ENCODE data around the gene NOLC1.

Gene NOLC1

DNA sequence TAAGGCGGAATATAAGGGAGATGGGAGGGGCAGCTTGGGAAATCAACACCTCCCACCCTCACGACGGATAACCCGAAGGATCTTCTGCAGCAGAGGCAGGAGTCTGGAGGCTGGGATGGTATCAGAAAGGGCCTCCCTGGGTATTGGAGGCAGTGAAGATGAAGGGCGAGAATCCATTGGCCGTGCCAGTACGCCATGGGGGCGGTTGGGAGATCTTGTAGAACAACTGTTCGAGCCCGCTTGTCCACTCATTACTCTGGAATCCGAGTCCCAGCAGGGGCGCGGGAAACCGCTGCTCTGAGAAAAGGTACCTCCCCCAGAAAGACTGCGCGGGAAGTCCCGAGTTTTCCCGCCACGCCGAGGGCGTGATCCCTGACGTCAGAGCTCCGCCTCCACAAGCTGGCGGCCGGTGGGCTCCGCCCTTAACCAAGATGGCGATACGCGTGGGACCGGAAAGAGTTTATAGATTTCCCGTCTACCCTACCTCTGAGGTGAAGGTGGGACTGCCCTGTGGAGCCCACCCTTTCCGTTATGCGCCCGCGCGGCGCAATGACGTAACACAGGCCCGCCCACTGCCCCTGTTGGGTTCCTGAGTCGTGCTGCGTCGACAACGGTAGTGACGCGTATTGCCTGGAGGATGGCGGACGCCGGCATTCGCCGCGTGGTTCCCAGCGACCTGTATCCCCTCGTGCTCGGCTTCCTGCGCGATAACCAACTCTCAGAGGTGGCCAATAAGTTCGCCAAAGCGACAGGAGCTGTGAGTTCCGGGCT is at the start of gene NOLC1:
TSS of gene NOLC1 (plus strand) at position 616 of the 771 bp plus-strand sequence. CDS start at position 638, 22 bp downstream.
- H3K36me3 ChIP-seq (ENCODE audit: control insufficient read depth in 1 of 2, insufficient read depth in 2 of 2, low read length in 2 of 2), result peaks cover 12 to 45% of the 10 kb centered on the region in 2 donors

DNA sequence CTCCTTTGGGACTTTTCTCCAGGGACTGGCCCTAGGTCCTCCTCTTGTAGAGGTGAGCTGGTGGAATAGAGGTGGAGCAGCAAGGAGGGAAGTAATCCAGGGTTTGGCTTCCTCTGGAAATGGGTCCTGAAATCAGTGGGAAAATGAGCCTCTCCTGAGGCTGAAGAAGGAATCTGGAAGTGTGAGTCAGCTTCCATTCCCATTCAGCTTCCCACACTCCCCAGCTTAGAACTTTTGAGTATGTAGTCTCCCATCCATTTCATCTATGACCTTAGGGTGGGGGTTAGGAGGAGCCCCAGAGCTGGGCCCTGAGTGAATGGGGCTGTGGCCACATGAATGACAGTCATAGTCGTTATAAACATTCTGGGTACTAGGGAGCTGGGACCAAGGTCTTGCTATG is 49.8 kb upstream of the NOLC1 start:
- H3K36me3 ChIP-seq (ENCODE audit: control insufficient read depth in 1 of 2, insufficient read depth in 2 of 2, low read length in 2 of 2), result peaks cover 0 to 13% of the 10 kb centered on the region in 2 donors
- H3K27ac ChIP-seq (ENCODE audit: low read depth, low read length), result no peak overlapping the region

More for the DNA sequence above, at the start of gene NOLC1:
- Histone ChIP-seq H3K9ac (ENCODE audit: low read depth in 1 of 2, low read length in 2 of 2) (peak within 1 kb of the TSS; percentile 71 to 74), H3K27me3 (ENCODE audit: control insufficient read depth in 1 of 2, insufficient read depth in 2 of 2, low read length in 2 of 2) (no peaks in the 10 kb centered on the region), H3K4me3 (ENCODE audit: low read depth in 1 of 2, low read length in 2 of 2) (peak within 1 kb of the TSS; percentile 95 to 96), H3K4me1 (ENCODE audit: control insufficient read depth in 1 of 2, insufficient read depth in 2 of 2, low read length in 2 of 2) (peaks cover 14 to 22% of the 10 kb centered on the region in 2 donors), H3K27ac (ENCODE audit: low read depth, low read length) (peak within 1 kb of the TSS; percentile 78), H3K9me3 (ENCODE audit: control insufficient read depth in 1 of 2, low read length in 2 of 2) (no peaks in the 10 kb centered on the region)

DNA sequence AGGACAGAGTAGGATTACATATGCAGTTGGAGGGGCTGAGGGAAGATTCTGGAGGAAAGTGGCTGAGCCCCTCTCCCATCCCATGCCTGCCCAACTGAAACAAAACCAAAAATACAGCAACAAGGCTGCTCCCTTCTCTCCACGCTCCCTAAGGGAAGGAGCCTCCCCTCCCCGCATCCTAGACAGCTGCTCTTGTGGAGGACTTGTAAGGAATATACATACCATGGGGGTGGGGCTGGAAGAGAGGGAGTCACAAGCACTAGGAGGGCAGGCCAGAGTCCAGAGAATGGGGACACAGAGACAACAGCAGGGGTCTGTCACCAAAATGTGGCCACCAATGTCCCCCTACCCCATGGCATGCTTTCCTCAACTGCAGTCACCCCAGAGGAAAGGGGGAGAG is 45.2 kb upstream of the NOLC1 start:
- Histone ChIP-seq H3K36me3 (ENCODE audit: control insufficient read depth in 1 of 2, insufficient read depth in 2 of 2, low read length in 2 of 2) (peaks cover 37 to 55% of the 10 kb centered on the region in 2 donors), H3K4me3 (ENCODE audit: low read depth in 1 of 2, low read length in 2 of 2) (no peak overlapping the region), H3K27me3 (ENCODE audit: control insufficient read depth in 1 of 2, insufficient read depth in 2 of 2, low read length in 2 of 2) (no peaks in the 10 kb centered on the region), H3K9ac (ENCODE audit: low read depth in 1 of 2, low read length in 2 of 2) (no peak overlapping the region), H3K4me1 (ENCODE audit: control insufficient read depth in 1 of 2, insufficient read depth in 2 of 2, low read length in 2 of 2) (peaks cover 0 to under 1% of the 10 kb centered on the region in 2 donors), H3K9me3 (ENCODE audit: control insufficient read depth in 1 of 2, low read length in 2 of 2) (no peaks in the 10 kb centered on the region), H3K27ac (ENCODE audit: low read depth, low read length) (no peak overlapping the region)

More for the DNA sequence above, 49.8 kb upstream of the NOLC1 start:
- Histone ChIP-seq H3K4me1 (ENCODE audit: control insufficient read depth in 1 of 2, insufficient read depth in 2 of 2, low read length in 2 of 2) (no peaks in the 10 kb centered on the region), H3K9ac (ENCODE audit: low read depth in 1 of 2, low read length in 2 of 2) (no peak overlapping the region), H3K9me3 (ENCODE audit: control insufficient read depth in 1 of 2, low read length in 2 of 2) (no peaks in the 10 kb centered on the region), H3K4me3 (ENCODE audit: low read depth in 1 of 2, low read length in 2 of 2) (no peak overlapping the region), H3K27me3 (ENCODE audit: control insufficient read depth in 1 of 2, insufficient read depth in 2 of 2, low read length in 2 of 2) (no peaks in the 10 kb centered on the region)

DNA sequence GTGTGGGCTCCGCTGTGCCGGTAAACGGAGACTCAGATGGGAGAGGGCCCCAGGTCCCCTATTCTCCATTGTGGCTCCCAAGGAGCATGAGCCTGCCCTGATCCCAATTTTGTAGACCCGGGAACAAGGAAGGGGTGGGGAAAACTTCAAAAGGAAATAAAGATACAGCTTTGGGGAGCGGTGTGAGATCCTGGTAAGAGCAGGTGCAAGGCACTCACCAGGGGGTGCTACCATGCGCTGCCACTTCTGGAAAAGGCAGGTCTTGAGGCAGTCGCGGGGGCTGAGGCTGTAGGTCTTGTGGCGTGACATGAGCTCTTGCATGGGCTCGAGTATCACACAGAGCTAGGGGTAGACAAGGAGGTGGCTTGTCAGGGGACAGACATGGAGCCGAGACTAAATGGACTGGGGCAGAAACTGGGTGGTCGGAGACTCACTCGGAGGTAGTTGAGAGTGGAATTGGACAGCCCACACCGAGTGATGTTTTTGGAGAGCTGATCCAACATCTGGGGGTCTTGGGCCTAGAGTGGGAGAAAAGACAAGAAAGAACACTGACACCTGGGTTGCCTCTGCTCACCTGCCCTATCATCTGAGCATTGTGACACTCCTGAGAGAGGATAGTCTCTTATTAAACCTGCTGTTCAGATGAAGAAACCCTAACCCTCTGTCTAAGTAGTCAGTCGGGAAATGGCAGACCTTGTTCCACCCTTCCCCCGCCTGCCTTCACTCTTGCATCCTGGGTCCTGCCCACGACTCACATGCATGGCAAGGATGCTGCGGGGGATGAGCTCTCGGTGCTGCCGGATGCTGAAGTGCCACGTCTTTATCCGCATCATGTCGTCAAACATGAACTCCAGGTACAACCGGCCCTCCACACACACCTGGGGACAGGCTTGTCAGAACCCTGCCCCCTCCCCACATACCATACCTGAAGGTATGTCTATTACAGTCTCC is 42.7 kb upstream of the NOLC1 start:
- Histone ChIP-seq H3K27ac (ENCODE audit: low read depth, low read length) (no peak overlapping the region), H3K36me3 (ENCODE audit: control insufficient read depth in 1 of 2, insufficient read depth in 2 of 2, low read length in 2 of 2) (peaks cover 37 to 55% of the 10 kb centered on the region in 2 donors), H3K9ac (ENCODE audit: low read depth in 1 of 2, low read length in 2 of 2) (no peak overlapping the region), H3K27me3 (ENCODE audit: control insufficient read depth in 1 of 2, insufficient read depth in 2 of 2, low read length in 2 of 2) (no peaks in the 10 kb centered on the region), H3K4me3 (ENCODE audit: low read depth in 1 of 2, low read length in 2 of 2) (no peak overlapping the region), H3K4me1 (ENCODE audit: control insufficient read depth in 1 of 2, insufficient read depth in 2 of 2, low read length in 2 of 2) (peaks cover 17 to 21% of the 10 kb centered on the region in 2 donors), H3K9me3 (ENCODE audit: control insufficient read depth in 1 of 2, low read length in 2 of 2) (no peaks in the 10 kb centered on the region)

DNA sequence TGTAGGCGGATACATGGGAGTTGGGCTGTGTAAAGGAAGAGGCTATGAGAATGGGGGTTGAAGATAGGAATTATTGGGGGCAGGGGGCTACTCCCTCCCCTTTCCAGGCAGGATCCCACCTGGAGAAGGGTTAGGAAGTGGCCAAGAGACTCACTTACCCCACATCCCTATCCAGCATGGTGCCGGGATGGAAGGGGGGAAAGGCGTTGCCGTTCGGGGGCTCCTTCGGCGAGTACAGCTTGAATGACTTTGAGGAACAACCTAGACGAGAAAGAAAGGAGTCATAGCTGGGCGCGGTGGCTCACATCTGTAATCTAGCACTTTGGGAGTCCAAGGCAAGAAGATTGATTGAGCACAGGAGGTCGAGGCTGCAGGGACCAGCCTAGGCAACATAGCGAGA is 40.9 kb upstream of the NOLC1 start:
- no peak overlapping the region for H3K9ac ChIP-seq (ENCODE audit: low read depth in 1 of 2, low read length in 2 of 2)
- no peaks in the 10 kb centered on the region for H3K9me3 ChIP-seq (ENCODE audit: control insufficient read depth in 1 of 2, low read length in 2 of 2)
- no peaks in the 10 kb centered on the region for H3K27me3 ChIP-seq (ENCODE audit: control insufficient read depth in 1 of 2, insufficient read depth in 2 of 2, low read length in 2 of 2)
- H3K36me3 ChIP-seq (ENCODE audit: control insufficient read depth in 1 of 2, insufficient read depth in 2 of 2, low read length in 2 of 2), result peaks cover 37 to 53% of the 10 kb centered on the region in 2 donors
- peaks cover 31% of the 10 kb centered on the region in 2 donors for H3K4me1 ChIP-seq (ENCODE audit: control insufficient read depth in 1 of 2, insufficient read depth in 2 of 2, low read length in 2 of 2)
- H3K4me3 ChIP-seq (ENCODE audit: low read depth in 1 of 2, low read length in 2 of 2), result no peak overlapping the region
- H3K27ac ChIP-seq (ENCODE audit: low read depth, low read length), result no peak overlapping the region

DNA sequence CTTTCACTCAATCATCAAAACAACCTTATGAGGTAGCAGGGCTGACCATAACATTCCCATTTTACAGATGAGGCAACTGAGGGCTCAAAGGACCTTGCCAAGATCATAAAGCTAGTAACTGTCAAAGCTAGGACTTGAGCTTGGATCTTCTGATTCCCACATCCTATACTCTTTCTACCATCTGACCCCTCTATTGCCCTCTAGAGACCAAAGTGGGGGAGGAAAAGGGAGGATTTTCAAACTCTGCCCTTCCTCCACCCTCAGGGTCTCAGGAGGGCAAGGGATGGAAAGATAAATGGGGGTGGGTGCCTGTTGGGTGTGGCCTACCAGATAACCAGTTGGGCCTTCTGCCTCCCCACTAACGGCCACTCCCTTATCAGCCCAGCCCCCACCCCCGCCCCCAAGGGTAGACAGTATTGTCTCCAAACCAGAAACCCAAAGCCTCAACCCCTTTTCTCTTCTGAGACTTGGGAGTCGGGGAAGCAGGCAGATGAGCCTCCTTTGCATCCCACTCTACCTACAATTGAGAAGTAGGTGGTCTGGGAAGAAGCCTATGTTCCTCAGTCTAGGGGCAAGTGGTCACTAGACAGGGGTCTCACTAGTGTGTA is 39.9 kb upstream of the NOLC1 start:
- Histone ChIP-seq H3K9ac (ENCODE audit: low read depth in 1 of 2, low read length in 2 of 2) (no peak overlapping the region), H3K27me3 (ENCODE audit: control insufficient read depth in 1 of 2, insufficient read depth in 2 of 2, low read length in 2 of 2) (no peaks in the 10 kb centered on the region), H3K27ac (ENCODE audit: low read depth, low read length) (no peak overlapping the region), H3K9me3 (ENCODE audit: control insufficient read depth in 1 of 2, low read length in 2 of 2) (no peaks in the 10 kb centered on the region), H3K36me3 (ENCODE audit: control insufficient read depth in 1 of 2, insufficient read depth in 2 of 2, low read length in 2 of 2) (peaks cover 37 to 44% of the 10 kb centered on the region in 2 donors), H3K4me3 (ENCODE audit: low read depth in 1 of 2, low read length in 2 of 2) (no peak overlapping the region), H3K4me1 (ENCODE audit: control insufficient read depth in 1 of 2, insufficient read depth in 2 of 2, low read length in 2 of 2) (peaks cover 40 to 41% of the 10 kb centered on the region in 2 donors)

DNA sequence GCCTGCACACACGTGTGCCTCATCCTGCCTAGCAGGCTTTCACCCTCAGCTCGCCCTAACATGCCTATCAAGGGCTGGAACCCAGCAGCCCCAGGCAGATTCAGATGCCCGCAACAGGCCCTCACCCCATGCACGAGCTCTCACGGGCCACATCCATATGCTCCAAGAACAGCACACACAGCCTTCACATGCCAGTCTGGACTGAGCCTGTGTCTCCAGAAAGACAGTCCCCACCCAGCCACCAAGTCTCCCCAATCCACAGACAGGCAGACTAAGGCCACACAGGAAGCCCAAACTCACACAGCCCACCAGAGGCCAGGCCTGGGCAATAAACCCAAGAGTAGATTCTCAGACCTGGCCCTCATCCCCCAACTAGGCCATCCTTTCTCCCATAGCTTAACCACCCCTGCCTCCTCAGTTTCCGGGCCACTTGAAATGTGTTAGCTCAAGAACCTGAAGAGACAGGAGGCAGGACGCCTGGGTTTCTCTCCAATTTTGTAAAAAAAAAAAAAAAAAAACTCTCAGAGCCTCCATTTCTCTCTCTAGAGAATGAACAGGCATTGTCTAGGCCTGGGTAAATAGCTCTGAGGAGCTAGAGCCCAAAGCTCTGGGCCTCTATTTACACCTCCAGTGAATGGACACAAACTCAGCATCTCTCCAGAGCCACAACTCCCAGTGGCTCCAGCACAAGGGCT is 38.8 kb upstream of the NOLC1 start:
- peaks cover 51 to 52% of the 10 kb centered on the region in 2 donors for H3K4me1 ChIP-seq (ENCODE audit: control insufficient read depth in 1 of 2, insufficient read depth in 2 of 2, low read length in 2 of 2)
- H3K9ac ChIP-seq (ENCODE audit: low read depth in 1 of 2, low read length in 2 of 2), result peak overlapping the region; percentile 67 to 70
- H3K4me3 ChIP-seq (ENCODE audit: low read depth in 1 of 2, low read length in 2 of 2), result peak overlapping the region; percentile 75 to 76
- peaks cover 28 to 34% of the 10 kb centered on the region in 2 donors for H3K36me3 ChIP-seq (ENCODE audit: control insufficient read depth in 1 of 2, insufficient read depth in 2 of 2, low read length in 2 of 2)
- H3K27me3 ChIP-seq (ENCODE audit: control insufficient read depth in 1 of 2, insufficient read depth in 2 of 2, low read length in 2 of 2), result no peaks in the 10 kb centered on the region
- H3K9me3 ChIP-seq (ENCODE audit: control insufficient read depth in 1 of 2, low read length in 2 of 2), result no peaks in the 10 kb centered on the region
- H3K27ac ChIP-seq (ENCODE audit: low read depth, low read length), result no peak overlapping the region

DNA sequence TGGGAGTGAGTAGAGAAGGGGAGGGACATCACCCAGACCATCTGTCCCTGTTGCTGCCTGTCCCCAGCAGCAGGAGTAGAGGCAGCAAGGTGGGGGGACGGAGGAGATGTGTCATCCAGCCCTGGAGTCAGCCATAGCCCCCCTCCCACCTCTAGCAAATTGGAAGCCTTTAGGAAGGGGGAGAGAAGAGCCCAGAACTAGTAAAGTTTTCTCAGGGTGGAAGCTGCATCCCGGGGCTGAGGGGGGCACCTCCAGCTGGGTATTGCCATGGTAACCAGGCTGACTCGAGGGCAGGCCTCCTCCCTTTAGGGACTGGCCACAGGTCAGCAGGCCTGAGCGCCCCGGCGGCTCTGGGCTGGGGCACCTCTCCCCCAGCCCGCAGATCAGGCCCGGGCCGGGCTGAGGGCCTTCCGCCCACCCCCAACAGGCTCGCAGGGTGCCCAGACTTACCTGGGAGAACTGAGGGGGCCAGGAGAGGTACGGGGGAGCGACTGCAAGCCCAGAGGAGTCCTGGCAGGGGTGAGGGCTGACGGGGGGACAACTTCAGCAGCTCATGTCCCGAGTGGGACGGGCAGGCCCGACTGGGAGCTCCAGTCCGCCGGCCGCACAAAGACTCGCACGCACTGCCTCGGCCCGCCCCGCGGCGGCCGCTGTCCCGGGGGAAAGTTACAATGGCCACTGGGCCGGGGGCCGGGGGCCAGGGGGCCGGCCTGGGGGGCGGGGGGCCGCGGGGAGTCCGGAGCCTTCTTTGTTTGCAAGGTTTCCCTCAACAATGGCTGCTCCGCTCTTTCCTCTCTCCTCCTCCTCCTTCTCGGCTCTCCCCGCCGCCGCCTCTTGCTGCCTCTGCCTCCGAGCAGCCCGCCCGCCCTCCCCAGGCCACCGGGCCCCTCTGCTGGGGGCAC is 38.0 kb upstream of the NOLC1 start:
- peak overlapping the region; percentile 75 to 76 for H3K4me3 ChIP-seq (ENCODE audit: low read depth in 1 of 2, low read length in 2 of 2)
- H3K27me3 ChIP-seq (ENCODE audit: control insufficient read depth in 1 of 2, insufficient read depth in 2 of 2, low read length in 2 of 2), result no peaks in the 10 kb centered on the region
- peaks cover 20 to 27% of the 10 kb centered on the region in 2 donors for H3K36me3 ChIP-seq (ENCODE audit: control insufficient read depth in 1 of 2, insufficient read depth in 2 of 2, low read length in 2 of 2)
- peak overlapping the region; percentile 67 to 70 for H3K9ac ChIP-seq (ENCODE audit: low read depth in 1 of 2, low read length in 2 of 2)
- no peak overlapping the region for H3K27ac ChIP-seq (ENCODE audit: low read depth, low read length)
- no peaks in the 10 kb centered on the region for H3K9me3 ChIP-seq (ENCODE audit: control insufficient read depth in 1 of 2, low read length in 2 of 2)
- H3K4me1 ChIP-seq (ENCODE audit: control insufficient read depth in 1 of 2, insufficient read depth in 2 of 2, low read length in 2 of 2), result peaks cover 57 to 60% of the 10 kb centered on the region in 2 donors

All from duodenal mucosa (tissue), 2 donors.